DND-41 (cell line): ENCODE measurements around the gene GPC5.

Experiments
- ATAC-seq: fragments of 200-7000 bp; cut with Tn5 transposase; 3 replicates; pipeline ENCODE4 v1.9.1; 2021; ENCODE audit warnings: low read depth; ENCODE audit not compliant: insufficient read depth
- DNase-seq: peaks from one replicate; pipeline ENCODE4 v3.0.0-alpha.2; 2020
- H2AFZ ChIP-seq: 2 replicates; pipeline ENCODE4 v1.6.0; 2012; ENCODE audit warnings: low read depth, low read length
- H3K27ac ChIP-seq: 2 replicates; pipeline ENCODE4 v1.5.1; 2012; ENCODE audit warnings: low read length, inconsistent platforms
- H3K27me3 ChIP-seq: fragments of 200-600 bp; sonication (generic); 2 replicates; pipeline ENCODE4 v1.6.0; 2012; ENCODE audit warnings: low read length, mild to moderate bottlenecking, inconsistent platforms; ENCODE audit not compliant: insufficient read depth, poor library complexity
- H3K36me3 ChIP-seq: 2 replicates; pipeline ENCODE4 v1.5.1; 2012; ENCODE audit warnings: low read length, inconsistent platforms; ENCODE audit not compliant: insufficient read depth
- H3K4me1 ChIP-seq: 2 replicates; pipeline ENCODE4 v1.5.1; 2012; ENCODE audit warnings: mild to moderate bottlenecking, low read length; ENCODE audit not compliant: insufficient read depth
- H3K4me2 ChIP-seq: 2 replicates; pipeline ENCODE4 v1.6.0; 2012; ENCODE audit warnings: mild to moderate bottlenecking, moderate library complexity, low read length, inconsistent platforms; ENCODE audit not compliant: insufficient read depth
- H3K4me3 ChIP-seq, 2 experiments: fragments of 200-600 bp in 1 of 2; shearing (Covaris generic) in 1 of 2; 2 replicates each; pipeline ENCODE4 v1.5.1; 2012 to 2016; ENCODE audit warnings: inconsistent platforms in 2 of 2, low read length in 2 of 2, mild to moderate bottlenecking in 2 of 2, low read depth in 1 of 2, moderate library complexity in 1 of 2
- H3K79me2 ChIP-seq: 2 replicates; pipeline ENCODE4 v1.6.0; 2012; ENCODE audit warnings: low read length, inconsistent platforms; ENCODE audit not compliant: insufficient read depth
- H3K9ac ChIP-seq: 2 replicates; pipeline ENCODE4 v1.6.0; 2012; ENCODE audit warnings: low read depth, mild to moderate bottlenecking, inconsistent platforms, low read length, moderate library complexity
- H3K9me3 ChIP-seq: 2 replicates; pipeline ENCODE4 v1.5.1; 2012; ENCODE audit warnings: low read length, moderate library complexity, mild to moderate bottlenecking, inconsistent platforms; ENCODE audit not compliant: insufficient read depth, severe bottlenecking
- H4K20me1 ChIP-seq: 2 replicates; pipeline ENCODE4 v1.6.0; 2012; ENCODE audit warnings: low read length; ENCODE audit not compliant: insufficient read depth
- CTCF ChIP-seq: IDR thresholded peaks from 2 replicates; pipeline ENCODE4 v1.5.1; 2012; ENCODE audit warnings: borderline replicate concordance, low read length, moderate library complexity, mild to moderate bottlenecking; ENCODE audit not compliant: poor library complexity, severe bottlenecking; ENCODE audit errors: extremely low read depth
- EZH2 ChIP-seq: IDR thresholded peaks from 3 replicates; pipeline ENCODE4 v1.6.1; 2012; ENCODE audit warnings: borderline replicate concordance, low read depth, mild to moderate bottlenecking, moderate library complexity, low read length, inconsistent platforms; ENCODE audit not compliant: severe bottlenecking

Gene GPC5

GRCh38 chr13:92670096-92670495, 1271.7 kb downstream of the GPC5 start:
- no peaks in the 10 kb centered on the region for H3K36me3 ChIP-seq
- H3K79me2 ChIP-seq = no peaks in the 10 kb centered on the region
- no peaks in the 10 kb centered on the region for H4K20me1 ChIP-seq
- ATAC-seq (no peak), DNase-seq (no peak)
- TF ChIP-seq CTCF (no peak), EZH2 (no peak)
- no peak overlapping the region for H3K9ac ChIP-seq
- H3K4me1 ChIP-seq = no peaks in the 10 kb centered on the region
- no peak overlapping the region for H3K27ac ChIP-seq
- no peaks in the 10 kb centered on the region for H3K27me3 ChIP-seq
- no peak overlapping the region for H3K4me3 ChIP-seq
- no peaks in the 10 kb centered on the region for H3K9me3 ChIP-seq
- H3K4me2 ChIP-seq = no peak overlapping the region
- no peak overlapping the region for H2AFZ ChIP-seq

GRCh38 chr13:92671821-92672220, 1273.4 kb downstream of the GPC5 start:
- Histone ChIP-seq H3K9ac (no peak overlapping the region), H3K4me2 (no peak overlapping the region), H3K27me3 (no peaks in the 10 kb centered on the region), H2AFZ (no peak overlapping the region), H3K27ac (no peak overlapping the region), H4K20me1 (no peaks in the 10 kb centered on the region), H3K4me1 (no peaks in the 10 kb centered on the region), H3K79me2 (no peaks in the 10 kb centered on the region), H3K9me3 (no peaks in the 10 kb centered on the region), H3K4me3 (no peak overlapping the region), H3K36me3 (no peaks in the 10 kb centered on the region)
- no peak for TF ChIP-seq CTCF
- no peak for TF ChIP-seq EZH2
- ATAC-seq (no peak), DNase-seq (no peak)

- Histone ChIP-seq H4K20me1 (no peaks in the 10 kb centered on the region), H3K27ac (no peak overlapping the region), H3K4me2 (no peak overlapping the region), H3K79me2 (no peaks in the 10 kb centered on the region), H3K4me1 (no peaks in the 10 kb centered on the region), H3K36me3 (no peaks in the 10 kb centered on the region), H3K9me3 (no peaks in the 10 kb centered on the region), H3K4me3 (no peak overlapping the region), H3K27me3 (no peaks in the 10 kb centered on the region), H3K9ac (no peak overlapping the region), H2AFZ (no peak overlapping the region)
- no peak for TF ChIP-seq CTCF
- no peak for TF ChIP-seq EZH2
- no peak for ATAC-seq
- DNase-seq = no peak
Measured at GRCh38 chr13:92676246-92676645, 1277.8 kb downstream of the GPC5 start.

- H3K36me3 ChIP-seq = no peaks in the 10 kb centered on the region
- no peak overlapping the region for H3K4me3 ChIP-seq
- H3K27ac ChIP-seq = no peak overlapping the region
- DNase-seq = no peak
- H3K27me3 ChIP-seq = no peaks in the 10 kb centered on the region
- H3K9ac ChIP-seq = no peak overlapping the region
- no peak overlapping the region for H2AFZ ChIP-seq
- ATAC-seq = no peak
- TF ChIP-seq CTCF = no peak
- TF ChIP-seq EZH2 = no peak
- no peaks in the 10 kb centered on the region for H4K20me1 ChIP-seq
- no peak overlapping the region for H3K4me2 ChIP-seq
- no peaks in the 10 kb centered on the region for H3K9me3 ChIP-seq
- H3K4me1 ChIP-seq = no peaks in the 10 kb centered on the region
- no peaks in the 10 kb centered on the region for H3K79me2 ChIP-seq
Measured at GRCh38 chr13:92677571-92677970, 1279.2 kb downstream of the GPC5 start.
